NCI-H1694 (cell line): ENCODE results near the gene MYT1.
"Not testable (repeated sequence)": the region's sequence is repeated elsewhere in the genome, so short reads cannot be mapped to it uniquely, and the experiment has no call there.

Experiments
- DNase-seq: peaks from one replicate; lab custom pipeline; 2025; lab: John Stamatoyannopoulos, UW

The MYT1 gene

GRCh38 chr20:64164123-64164836 is at the start of gene MYT1:
Gene MYT1, plus strand, starts transcription at chr20:64164452. Its CDS starts 34,410 bp downstream, at chr20:64198862.
- DNase-seq = peak; percentile 85

DNA sequence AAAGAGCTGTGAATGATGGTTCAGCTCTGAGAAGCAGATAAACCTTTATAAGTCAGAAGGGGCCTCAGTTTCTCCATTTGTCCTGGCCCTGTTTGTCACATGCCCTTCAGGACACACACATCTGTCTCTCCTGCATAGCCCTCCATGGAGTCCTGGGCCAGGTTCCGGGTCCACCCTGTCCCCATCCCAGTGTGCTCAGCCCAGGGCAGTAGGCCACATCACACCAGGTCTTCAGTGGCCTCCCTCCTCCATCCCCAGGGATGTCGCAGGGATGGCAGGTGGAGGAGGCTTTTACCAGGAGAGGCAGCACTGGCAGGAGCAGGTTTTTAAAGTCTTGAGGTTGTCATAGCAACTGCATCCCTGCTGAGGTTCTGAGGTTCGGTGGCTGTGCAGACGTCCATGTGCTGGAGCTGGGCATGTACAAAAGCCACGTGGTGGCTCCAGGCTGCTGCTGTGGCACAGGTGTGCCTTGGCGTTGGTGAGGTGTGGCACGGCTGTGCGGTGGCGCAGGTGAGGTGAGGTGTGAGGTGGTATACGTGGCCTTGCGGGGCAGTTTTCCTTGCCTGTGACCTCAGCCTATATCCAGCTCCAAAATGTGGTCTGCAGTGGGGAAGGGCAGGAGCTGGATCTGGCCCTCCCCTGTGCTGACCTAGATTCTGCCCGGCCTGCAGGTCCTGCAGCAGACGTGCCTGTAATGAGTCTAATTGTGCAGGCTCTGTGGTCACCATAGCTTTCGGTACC is 48.9 kb upstream of the MYT1 start:
- DNase-seq = no peak

- DNase-seq = no peak
Observed at GRCh38 chr20:64116016-64116415, 48.2 kb upstream of the MYT1 start.

GRCh38 chr20:64116541-64117431 is 47.5 kb upstream of the MYT1 start:
- no peak for DNase-seq

- DNase-seq = not testable (repeated sequence)
Observed at GRCh38 chr20:64117432-64117777, 46.8 kb upstream of the MYT1 start.

GRCh38 chr20:64119301-64119680 is 45.0 kb upstream of the MYT1 start:
- DNase-seq = no peak

DNA sequence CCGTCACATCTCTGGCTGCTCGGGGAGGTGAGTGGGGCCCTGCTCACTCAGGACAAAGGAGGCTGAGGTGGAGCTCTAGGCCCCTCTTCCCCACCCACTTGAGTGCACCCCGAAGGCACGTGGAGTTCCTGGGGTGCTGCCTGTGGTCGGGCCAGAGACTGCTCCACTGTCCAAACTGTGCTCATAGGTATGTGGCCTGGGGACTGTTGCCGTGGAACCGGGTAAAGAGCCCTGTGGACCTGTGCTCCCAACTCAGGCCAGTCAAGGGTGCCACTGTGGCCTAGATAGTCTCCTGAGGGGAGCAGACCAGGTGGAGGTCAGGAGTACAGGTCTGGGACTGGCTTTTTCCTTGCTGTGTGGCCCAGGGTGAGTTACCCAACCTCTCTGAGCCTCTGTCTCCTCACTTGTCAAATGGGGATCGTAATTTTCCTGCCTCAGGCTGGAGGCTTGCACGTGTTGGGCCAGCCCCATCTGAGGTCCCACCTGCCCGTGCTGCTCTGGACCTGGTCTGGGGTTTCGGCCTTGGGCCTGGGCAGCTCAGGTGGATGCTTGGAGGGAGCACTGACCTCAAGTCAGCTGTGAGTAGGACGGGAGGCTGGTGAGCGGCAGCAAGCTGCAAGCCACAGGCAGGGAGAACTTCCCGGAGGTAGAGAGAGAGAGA is 44.4 kb upstream of the MYT1 start:
- DNase-seq = no peak

DNA sequence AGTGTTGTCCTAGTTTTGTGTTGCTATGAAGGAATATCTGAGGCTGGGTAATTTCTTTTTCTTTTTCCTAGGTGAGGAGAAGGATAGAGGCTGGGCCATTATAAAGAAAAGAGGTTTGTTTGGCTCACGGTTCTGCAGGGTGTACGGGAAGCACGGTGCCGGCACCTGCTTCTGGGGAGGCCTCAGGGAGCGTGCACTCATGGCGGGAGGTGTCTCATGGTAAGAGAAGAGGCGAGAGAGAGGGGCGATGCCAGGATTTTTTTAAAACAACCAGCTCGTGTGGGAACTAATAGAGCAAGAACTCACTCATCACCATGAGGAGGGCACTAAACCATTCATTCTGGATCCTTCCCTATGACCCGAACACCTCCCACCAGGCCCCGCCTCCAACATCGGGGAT is 42.7 kb upstream of the MYT1 start:
- no peak for DNase-seq

DNA sequence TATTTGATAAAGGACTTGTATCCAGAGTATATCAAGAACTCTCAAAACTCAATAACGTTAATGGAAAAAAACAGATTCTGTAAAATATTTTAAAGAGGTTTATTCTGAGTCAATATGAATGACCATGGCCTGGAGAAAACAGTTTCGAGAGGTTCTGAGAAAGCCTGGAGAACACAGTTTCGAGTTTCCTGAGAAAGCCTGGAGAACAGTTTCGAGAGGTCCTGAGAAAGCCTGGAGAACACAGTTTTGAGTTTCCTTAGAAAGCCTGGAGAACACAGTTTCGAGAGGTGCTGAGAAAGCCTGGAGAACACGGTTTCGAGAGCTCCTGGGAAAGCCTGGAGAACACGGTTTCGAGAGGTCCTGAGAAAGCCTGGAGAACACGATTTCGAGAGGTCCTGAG is 41.3 kb upstream of the MYT1 start:
- DNase-seq = not testable (repeated sequence)

GRCh38 chr20:64123517-64123916 is 40.7 kb upstream of the MYT1 start:
- not testable (repeated sequence) for DNase-seq

DNA sequence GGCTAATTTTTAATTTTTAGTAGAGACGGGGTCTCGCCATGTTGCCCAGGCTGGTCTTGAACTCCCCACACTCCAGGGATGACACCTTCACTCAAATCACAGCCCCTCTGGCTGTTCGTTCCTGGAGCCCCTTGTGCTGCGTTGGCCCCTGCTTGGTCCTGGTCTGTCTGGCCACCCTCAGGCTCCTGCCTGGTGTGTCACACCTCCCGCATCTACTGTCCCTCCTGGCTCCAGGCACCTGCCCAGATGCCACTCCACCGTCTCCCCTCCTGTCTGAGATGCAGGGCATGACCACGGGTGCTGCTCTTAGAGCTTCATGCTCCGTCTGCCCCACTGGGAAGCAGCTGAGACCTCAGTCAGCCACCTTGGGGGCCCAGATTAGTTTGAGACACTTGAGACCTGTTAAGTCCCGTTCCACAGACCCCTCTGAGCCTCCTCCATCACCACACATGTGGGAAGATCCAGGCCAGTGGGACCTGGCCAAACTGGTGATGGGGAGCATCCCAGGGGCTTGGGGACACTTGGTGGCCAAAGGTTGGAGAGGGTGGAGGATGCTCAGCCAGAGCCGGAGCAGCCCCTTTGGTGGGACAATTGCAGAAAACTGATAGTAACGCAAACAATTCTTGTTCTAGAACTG is 35.0 kb upstream of the MYT1 start:
- DNase-seq = no peak

- no peak for DNase-seq
Observed at GRCh38 chr20:64130271-64130670, 34.0 kb upstream of the MYT1 start.

DNA sequence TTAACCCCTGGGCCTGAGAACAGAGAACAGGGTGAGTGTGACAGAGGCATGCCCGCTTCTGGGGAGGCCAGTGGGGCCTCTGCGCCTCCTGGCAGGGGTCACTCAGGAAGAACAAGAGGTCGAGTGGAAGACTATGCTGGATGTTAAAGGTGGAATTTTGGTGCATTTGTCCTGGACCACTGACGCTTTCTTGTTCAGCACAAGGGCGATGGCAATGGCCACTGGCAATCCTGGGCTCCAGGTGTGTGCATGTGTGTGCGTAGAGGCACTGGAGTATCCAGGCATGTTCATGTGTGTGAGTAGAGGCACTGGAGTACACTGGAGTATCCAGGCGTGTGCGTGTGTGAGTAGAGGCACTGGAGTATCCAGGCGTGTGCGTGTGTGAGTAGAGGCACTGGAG is 33.4 kb upstream of the MYT1 start:
- no peak for DNase-seq

DNA sequence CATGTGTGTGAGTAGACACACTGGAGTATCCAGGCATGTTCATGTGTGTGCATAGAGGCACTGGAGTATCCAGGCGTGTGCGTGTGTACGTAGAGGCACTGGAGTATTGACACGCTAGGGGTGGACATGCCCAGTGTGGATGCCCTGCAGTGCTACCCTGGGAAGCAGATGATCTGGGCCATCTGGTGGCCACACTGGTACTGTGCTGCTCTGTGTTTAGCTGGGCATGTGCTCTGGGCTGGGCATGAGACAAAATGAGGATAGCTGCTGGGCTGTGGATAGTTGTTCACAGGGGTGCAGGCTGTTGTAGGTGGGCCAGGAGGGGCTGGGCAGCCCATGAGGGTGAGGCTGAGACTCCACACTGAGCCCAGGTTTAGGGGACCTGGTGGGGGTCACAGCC is 32.8 kb upstream of the MYT1 start:
- no peak for DNase-seq

DNA sequence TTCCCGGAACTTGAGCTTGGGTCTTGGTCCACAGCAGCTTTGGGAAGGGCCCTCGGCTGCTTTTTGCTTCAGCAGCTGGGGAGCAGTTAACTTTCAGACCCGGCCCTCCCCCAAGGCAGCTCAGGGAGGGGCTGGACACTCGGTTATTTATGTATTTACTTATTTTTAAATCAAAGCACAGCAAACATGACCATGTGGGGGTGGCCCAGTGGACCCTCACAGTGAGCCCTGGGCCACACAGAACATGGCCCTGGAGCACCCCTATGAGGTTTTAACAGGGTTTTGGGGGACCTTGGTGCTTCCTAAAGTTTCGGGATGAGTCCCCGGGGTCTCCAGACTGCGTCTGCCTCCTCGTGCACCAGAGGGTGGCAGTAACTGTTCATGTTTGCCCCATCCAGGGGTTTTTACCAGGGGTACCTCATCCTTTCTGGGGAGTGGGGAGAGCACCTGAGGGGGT is 30.3 kb upstream of the MYT1 start:
- no peak for DNase-seq

GRCh38 chr20:64134744-64135143 is 29.5 kb upstream of the MYT1 start:
- DNase-seq = not testable (repeated sequence)

DNA sequence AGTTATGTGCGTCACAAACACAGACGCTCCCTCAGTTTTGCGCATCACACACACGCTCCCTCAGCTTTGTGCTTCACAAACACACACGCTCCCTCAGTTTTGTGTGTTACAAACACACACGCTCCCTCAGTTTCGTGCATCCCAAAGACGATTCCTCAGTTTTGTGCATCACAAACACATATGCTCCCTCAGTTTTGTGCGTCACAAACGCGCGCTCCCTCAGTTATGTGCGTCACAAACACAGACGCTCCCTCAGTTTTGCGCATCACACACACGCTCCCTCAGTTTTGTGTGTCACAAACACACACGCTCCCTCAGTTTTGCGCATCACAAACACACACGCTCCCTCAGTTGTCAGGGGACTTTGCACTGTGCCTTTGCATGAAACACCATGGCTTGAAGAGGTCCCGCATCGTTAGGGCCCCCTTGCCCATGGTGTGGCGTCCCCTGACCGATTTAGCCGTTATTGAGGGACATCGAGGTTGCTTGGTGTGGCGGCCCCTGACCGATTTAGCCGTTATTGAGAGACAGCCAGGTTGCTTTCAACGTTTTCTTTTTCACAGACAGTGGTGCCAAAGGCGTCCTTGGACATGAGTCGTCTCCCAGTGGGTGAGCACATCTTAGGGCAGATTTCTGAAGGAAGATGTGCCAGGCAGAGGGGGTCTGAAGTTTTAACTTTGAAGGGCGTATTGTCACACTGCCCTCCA is 28.1 kb upstream of the MYT1 start:
- DNase-seq = no peak

GRCh38 chr20:64137598-64138031 is 26.6 kb upstream of the MYT1 start:
- no peak for DNase-seq

GRCh38 chr20:64138276-64138815 is 25.9 kb upstream of the MYT1 start:
- no peak for DNase-seq

- DNase-seq = no peak
Observed at GRCh38 chr20:64139199-64140060, 24.8 kb upstream of the MYT1 start.
